GM13976 (cell line): Measurements from ENCODE around the gene ADD1.

ENCODE experiments used
- DNase-seq: peaks from one replicate; pipeline ENCODE4 v3.0.0; 2012; ENCODE audit warnings: low spot score
- CTCF ChIP-seq: IDR thresholded peaks from 2 replicates; pipeline ENCODE4 v1.5.1; 2012; ENCODE audit warnings: borderline replicate concordance, mild to moderate bottlenecking; ENCODE audit not compliant: insufficient read depth; ENCODE audit errors: extremely low read depth, missing control alignments, control extremely low read depth
- in situ Hi-C: fragments of 300-500 bp; cut with MboI; formaldehyde crosslinking; loops from one replicate; pipeline ENCODE4 v1.12.0; 2022; ENCODE audit warnings: low sequenced_read_pairs, mixed read lengths, inconsistent platforms; ENCODE audit not compliant: unreplicated experiment

The ADD1 gene

GRCh38 chr4:2846172-2846571, 2.5 kb downstream of the ADD1 start:
- in situ Hi-C loops = no loop called here
- DNase-seq = no peak
- TF ChIP-seq CTCF = no peak

- no peak for DNase-seq
- in situ Hi-C loops = no loop called here
- TF ChIP-seq CTCF = no peak
These were observed 3.7 kb downstream of the ADD1 start for GRCh38 chr4:2847302-2847871.

- no peak for TF ChIP-seq CTCF
- no peak for DNase-seq
- in situ Hi-C loops = no loop called here
These were observed 4.8 kb downstream of the ADD1 start for GRCh38 chr4:2848449-2848848.

- in situ Hi-C loops = no loop called here
- no peak for DNase-seq
These were observed 5.9 kb downstream of the ADD1 start for GRCh38 chr4:2849267-2850152.

GRCh38 chr4:2850966-2851798, 7.5 kb downstream of the ADD1 start:
- DNase-seq = no peak
- in situ Hi-C loops = no loop called here
- TF ChIP-seq CTCF = no peak

More at GRCh38 chr4:2849267-2850152, 5.9 kb downstream of the ADD1 start:
- no peak for TF ChIP-seq CTCF

GRCh38 chr4:2852481-2852921, 8.9 kb downstream of the ADD1 start:
- in situ Hi-C loops = no loop called here
- peak; percentile 45 for DNase-seq
- TF ChIP-seq CTCF = no peak
